ENCODE measurements around the gene LMNA.

LMNA gene

GRCh38 chr1:156081917-156082308 lies 32.6 kb upstream of the LMNA start:
- DNase-seq (ENCODE audit: extremely low read depth in 1 of 2, low read depth in 1 of 2), result no peak

DNA sequence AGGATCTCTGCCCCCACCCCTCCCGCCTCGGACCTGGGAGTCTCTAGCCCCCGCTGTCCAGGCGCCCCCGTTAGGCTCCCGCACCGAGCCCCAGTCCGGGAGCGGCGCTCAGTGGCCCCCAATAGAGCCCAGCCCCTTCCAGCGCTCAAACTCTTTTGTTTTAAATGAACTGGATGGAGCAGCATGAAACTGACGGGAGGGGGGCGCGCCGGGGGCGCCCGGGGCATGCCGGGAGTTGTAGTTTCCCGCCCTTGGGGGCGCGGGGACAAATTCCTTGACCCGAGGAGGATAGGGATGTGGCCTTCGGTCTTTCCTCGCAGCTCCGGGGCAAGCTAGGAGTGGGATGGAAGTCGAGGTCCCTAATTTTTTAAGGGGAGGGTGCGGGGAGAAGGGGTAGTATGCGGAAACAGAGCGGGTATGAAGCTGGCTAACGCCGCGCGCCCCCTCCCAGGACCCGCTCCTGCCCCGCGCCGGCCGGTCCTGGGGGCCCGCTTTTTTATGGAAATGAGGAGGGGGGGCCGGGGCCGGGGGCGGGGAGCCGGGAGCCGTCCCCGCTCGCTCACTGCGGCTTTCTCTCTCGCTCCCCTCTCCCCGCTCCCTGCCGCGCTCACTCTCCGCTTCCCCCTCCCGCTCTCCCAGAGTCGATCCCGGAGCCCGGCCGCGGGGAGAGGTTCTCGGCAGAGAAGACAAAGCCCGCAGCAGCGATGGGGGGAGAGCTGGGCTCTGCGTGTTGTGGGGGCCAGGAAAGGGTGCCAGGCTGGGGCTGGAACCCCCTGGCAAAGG lies 32.0 kb upstream of the LMNA start, which contains the start of gene MEX3A:
MEX3A (minus strand) TSS at position 157 of the 783 bp plus-strand sequence. CDS start 467 bp downstream, outside the sequence.
- peak in 1 of 2 donors; percentile 42 for DNase-seq (ENCODE audit: extremely low read depth in 1 of 2, low read depth in 1 of 2)

- DNase-seq (ENCODE audit: extremely low read depth in 1 of 2, low read depth in 1 of 2), result no peak
These were observed 30.4 kb upstream of the LMNA start for GRCh38 chr1:156083800-156084790.

- DNase-seq (ENCODE audit: extremely low read depth in 1 of 2, low read depth in 1 of 2), result no peak
These were observed 28.3 kb upstream of the LMNA start for GRCh38 chr1:156086256-156086662.

DNA sequence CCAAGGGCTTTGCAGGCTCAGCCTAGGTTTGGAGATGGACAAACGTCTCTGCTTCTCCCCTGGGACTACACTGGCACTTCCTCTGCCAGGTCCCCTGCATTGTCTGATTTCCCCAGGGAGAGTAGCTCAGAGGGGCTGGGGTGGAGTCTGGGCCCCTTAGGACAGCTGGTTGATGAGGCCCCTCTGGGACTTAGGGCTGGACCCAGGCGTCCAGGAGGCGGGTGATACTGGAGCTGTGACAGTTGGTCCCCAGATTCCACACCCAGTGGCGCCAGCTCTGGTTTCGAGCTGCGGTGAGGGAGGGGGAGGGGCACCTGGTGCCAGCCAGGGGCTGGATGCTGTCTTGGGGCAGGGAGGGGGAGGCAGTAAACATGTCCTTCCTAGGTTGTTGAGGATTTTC lies 24.8 kb upstream of the LMNA start:
- no peak for DNase-seq (ENCODE audit: extremely low read depth in 1 of 2, low read depth in 1 of 2)

DNA sequence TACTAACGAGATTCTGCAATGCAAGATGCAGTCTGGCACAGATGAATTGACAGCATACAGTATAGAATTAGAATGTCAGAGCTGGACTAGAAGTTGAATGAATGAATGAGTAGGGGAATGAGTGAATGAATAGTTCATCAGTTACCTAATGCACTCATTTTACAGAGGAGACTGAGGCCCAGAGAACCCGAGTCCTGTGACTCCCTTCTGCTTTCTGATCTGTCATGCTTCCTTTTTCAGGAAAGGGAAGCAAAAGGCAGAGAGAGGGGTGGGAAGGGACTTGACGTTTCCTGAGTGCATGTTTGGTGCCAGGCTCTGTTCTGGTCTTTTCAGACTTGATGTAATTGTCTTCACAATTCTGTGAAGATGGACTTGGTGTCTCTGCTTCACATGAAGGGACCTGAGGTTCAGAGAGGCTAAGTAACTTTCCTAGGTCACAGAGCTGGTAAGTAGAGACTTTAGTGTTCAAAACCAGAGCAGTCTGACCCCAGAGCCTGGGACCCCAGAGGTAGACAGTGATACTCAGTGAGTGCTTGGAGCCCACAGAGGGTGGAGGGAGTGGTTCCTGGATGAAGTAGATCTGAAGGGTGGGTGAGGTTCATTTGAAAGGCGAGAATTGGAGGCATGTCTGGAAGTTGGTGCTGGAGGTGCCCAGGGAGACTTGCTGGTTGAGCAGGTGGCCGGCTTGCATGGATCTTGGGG lies 24.2 kb upstream of the LMNA start:
- no peak for DNase-seq (ENCODE audit: extremely low read depth in 1 of 2, low read depth in 1 of 2)

- peak; percentile 69 to 78 for DNase-seq (ENCODE audit: extremely low read depth in 1 of 2, low read depth in 1 of 2)
These were observed 23.7 kb upstream of the LMNA start for GRCh38 chr1:156090840-156091188.

- no peak for DNase-seq (ENCODE audit: extremely low read depth in 1 of 2, low read depth in 1 of 2)
These were observed 22.9 kb upstream of the LMNA start for GRCh38 chr1:156091610-156092009.

DNA sequence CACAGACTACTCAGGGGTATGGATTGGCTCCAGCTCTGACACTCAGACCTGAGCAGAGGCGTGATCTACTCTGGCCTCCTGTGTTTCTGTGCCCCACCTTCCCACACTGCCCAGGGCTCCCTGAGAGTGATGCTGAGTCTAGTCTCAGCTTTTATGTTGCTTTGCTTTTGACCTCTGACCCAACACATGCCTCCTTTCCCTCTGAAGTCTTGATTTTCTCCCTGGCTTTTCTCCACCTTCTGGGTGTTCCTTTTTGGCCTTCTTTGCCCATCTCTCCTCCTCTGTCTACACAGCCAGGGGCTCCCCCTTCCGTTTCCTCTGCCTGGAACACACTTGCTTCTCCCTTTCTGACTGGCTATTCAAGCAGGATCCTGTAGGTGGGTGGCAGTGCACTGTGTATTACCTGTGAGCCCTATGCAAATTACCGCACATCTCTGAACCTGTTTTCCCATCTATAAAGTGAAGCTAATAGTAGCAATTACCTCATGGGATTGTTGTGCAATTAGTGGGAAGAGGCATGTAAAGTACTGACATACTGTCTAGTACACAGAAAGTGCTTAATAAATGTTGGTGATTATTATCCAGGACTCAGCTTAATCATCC lies 18.5 kb upstream of the LMNA start:
- DNase-seq (ENCODE audit: extremely low read depth in 1 of 2, low read depth in 1 of 2), result no peak

DNA sequence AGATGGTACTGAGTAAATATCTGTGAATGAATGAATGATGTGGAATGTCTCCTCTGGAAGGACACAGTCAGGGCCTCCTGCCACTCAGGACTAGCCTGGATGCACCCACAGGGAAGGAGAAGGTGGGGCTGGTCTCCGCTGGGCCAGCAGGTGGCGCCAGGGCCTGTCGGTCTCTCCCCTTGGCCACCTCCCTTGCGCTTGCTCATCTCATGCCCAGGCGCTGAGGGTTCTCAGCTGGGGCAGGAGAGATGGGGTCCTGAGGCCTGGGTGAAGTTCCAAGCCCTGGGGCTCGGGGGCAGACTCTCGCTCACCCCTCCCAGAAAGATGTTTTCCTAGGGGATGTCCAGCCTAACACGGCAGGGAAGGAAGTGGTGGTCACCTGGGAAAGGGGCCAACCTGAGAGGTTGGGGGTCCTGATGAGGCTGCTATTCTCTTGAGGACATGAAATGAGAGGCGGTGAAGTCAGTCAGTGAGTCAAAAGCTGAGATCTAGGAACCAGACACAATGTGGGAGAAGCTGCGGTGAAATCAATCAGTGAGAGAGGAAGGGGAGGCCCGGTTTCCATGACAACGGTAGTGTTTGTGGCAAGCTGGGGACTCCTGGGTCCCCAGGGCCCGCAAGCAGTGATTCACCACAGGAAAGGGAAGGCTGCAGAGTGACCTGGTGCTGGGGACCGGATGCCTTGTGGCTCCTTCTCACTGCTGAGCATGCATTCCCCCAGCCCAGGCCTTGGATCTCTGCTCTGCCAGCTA lies 17.7 kb upstream of the LMNA start:
- peak; percentile 79 to 95 for DNase-seq (ENCODE audit: extremely low read depth in 1 of 2, low read depth in 1 of 2)

- peak; percentile 30 to 66 for DNase-seq (ENCODE audit: extremely low read depth in 1 of 2, low read depth in 1 of 2)
These were observed 16.9 kb upstream of the LMNA start for GRCh38 chr1:156097499-156098178.

DNA sequence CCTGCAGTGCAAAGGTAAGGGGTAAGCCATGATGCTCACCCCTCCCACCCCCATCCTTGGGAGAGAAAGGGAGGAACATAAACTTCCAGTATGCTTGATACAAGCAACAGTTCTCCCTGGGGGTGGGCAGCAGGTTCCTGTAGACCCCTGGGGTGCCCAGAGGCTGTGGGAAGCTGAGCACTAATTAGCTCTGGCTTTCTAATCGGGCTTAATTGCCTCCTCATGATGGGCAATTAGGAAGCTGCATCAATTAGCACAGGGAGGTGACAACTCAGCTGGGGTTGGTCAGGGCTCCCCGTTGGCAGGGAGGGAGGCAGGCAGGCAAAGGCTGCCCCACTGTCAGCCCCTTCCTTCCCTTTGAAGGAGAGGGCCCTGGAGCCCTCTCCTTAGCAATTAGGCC lies 15.7 kb upstream of the LMNA start:
- no peak for DNase-seq (ENCODE audit: extremely low read depth in 1 of 2, low read depth in 1 of 2)

- no peak for DNase-seq (ENCODE audit: extremely low read depth in 1 of 2, low read depth in 1 of 2)
These were observed 15.2 kb upstream of the LMNA start for GRCh38 chr1:156099282-156099681.

DNA sequence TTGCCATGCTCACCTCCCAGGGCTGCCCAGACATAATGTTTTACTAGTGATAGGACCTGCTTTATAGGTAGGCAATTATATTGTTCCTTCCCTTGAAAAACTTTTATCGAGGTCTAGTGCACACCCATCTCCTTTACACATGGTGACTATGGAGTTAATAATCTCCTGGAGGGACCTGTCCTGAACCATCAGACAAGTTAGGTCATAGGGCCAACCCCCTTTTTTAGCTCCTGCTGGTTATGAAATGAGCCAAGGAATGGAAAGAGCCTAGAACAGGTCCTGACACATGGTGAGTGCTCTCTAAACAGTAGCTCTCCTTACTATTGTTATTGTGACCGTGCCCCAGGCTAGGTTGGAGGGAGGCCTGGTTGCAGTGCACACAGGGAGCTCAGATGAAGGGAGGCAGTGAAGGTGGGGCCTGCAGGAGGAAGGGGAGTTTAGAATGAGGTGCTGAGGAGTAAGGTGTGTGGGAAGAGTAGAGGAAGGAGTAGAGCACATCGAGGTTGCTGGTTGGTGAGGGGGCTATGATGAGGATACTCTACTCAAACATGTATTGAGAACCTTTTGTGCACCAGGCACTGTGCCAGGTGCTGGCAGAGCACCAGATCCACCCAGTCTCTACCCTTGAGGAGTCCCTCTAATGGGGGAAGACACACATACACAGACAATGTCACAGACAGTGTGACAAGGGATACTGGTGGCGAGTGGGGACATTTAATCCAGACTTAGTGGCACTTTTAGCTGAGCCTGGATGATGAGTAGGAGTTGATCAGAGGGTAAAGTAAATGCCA lies 14.1 kb upstream of the LMNA start:
- no peak for DNase-seq (ENCODE audit: extremely low read depth in 1 of 2, low read depth in 1 of 2)

DNA sequence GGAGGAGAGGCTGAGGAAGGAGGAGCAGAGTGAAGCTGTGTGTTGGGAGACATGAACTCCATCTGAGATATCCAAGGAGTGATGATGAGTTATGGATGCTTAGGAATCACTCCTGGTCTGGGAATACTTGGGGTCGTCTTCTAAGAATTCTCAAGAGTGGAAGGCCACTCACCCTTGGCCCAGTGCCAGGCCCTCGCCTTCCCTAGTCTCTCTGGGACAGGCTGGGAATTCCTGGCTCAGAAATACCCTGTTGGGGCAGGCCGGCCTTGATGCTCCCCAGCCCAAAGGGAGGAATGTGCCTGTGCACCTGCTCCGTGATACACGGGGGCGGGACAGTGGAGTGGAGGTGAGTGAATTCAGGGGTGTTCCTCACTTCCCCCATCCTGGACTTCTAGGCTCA lies 12.6 kb upstream of the LMNA start:
- DNase-seq (ENCODE audit: extremely low read depth in 1 of 2, low read depth in 1 of 2), result no peak

- DNase-seq (ENCODE audit: extremely low read depth in 1 of 2, low read depth in 1 of 2), result no peak
These were observed 11.6 kb upstream of the LMNA start for GRCh38 chr1:156102633-156103511.

DNA sequence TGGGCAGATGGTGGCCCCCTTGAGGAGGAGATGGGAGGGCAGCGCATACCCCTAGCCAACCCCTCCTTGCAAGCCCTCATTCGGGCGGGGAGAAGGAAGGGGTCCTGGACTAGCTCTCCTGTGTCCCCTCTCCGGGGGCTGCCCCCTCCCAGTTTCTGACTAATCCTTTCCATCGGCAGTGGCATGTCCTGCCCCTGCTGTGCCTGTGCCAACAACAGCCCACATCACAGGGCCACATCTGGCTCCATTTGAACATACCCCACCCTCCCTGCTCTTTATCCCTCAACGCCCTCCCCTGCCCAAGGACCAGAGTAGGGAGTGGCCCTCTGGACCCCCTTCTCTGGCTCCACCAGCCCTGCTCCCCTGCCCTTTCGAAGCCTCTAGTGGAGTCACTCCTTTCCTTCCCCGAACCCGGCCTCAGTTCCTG lies 11.0 kb upstream of the LMNA start:
- no peak for DNase-seq (ENCODE audit: extremely low read depth in 1 of 2, low read depth in 1 of 2)
